Stimulated activated CD8-positive, alpha-beta memory T cell treated with anti-CD3 and anti-CD28 coated beads, Interleukin-15, amount 100 ng/mL, for 48 hours (primary cell): ENCODE measurements around the gene FTCDNL1.

Experiments used
- DNase-seq, 2 donors: peaks; one replicate each; pipeline ENCODE4 v3.0.0-alpha.2; 2020; ENCODE audit warnings: low read depth in 2 of 2

Gene FTCDNL1

DNA sequence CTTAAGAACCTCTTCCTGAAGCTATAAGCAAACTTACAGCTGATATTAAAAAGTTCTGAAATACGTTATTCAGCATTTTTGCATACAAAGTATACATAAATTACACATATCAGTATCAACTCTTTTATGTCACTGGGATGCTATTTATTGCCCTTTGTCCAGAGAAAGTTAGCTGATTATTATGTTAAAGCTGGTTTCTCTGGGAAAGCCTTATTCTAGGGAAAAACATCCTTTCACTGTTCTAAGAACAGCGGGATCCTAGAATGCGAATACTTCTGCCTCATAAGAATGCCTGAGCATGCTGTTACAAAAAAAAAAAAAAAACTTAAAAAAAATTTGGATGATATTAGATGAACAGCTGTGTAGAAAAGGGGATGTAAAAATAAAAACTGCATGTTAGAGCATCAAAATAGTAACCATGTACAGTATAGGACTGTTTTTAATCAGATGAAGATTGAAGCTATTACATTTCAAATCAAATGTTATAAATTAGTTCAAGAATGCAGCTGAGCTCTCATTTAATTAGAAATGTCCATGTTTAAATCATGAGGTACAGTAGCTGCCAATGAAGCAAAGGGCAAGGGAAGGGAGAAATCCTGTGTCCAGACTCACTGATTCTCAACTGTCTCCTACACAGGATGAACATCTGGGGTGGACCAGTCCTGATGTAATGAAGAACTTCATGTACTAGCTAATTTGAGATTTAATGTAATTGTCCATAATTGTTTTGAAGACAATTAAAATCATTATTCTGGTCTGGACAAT is 8.2 kb downstream of the FTCDNL1 start:
- no peak for DNase-seq

DNA sequence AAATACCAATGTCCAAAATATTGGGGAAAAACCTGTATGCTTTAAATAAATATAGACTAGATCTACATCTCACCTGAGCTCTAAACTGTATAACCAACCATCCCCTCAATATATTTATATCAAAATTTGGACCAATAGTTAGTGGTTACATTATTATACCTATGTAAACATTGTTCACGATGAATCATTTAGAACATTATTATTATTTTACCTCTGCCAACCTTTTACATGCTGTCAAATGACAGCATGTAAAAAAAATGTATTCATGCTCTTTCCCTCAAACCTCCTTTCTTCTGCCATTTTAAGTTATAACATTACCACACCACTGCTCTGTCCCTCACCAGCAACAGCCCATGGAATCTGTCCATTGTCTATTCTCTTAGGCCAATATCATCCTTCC is 9.6 kb downstream of the FTCDNL1 start:
- no peak for DNase-seq

DNA sequence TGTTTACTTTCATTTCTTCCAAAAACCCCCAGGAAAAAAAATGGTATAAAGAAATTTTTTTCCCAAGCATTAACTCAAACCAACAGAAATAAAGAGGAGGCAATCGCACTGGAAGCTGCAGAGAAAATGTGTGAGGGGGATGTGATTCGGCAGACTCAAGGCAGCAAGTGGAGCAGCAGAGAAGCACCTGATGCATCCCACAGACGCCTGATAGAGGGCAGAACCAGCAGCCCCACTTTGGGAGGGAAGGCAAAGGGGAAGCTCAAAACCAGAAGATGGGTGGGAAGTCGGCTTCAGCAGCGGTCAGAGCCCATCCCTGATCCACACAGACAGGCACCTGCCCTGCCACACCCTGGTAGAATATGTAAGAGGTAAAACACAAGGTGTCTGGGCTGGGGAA is 12.6 kb downstream of the FTCDNL1 start:
- no peak for DNase-seq

DNA sequence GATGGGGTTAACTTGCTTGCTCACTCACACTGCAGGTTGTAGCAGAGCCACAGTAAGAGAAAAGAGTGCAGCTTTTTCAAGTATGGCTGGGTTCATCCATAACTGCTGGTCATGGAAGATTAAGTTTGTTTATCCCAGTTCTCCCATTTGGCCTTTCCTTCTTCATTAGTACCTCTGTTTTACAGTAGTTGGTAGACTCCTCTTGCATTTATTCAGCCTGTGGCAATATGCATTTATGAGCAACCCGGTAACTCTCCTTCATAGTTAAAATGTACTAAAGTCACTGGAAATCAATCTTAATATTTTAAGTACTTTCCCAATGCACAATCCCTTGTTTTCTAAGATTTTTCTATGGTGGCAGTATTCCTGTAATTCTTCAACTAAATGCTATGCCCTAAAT is 14.0 kb downstream of the FTCDNL1 start:
- no peak for DNase-seq

DNA sequence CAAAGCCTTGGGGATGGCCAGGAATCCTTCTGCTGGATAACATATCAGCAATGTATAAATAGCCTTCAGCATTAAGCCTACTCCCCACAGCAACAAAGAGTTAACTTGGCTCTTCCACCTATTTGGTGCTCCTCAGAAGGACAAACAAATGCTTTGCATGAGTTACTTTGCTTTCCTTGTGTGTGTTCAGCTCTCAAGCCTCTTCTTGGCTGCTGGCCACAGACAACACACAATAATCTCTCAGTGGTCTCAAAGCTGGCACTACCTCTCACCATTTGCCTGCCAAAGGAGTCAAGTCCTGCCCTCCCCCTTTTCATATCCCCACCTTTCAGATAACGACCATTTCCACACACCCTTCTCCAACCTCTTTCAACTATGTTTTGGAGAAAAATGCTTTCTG is 17.5 kb downstream of the FTCDNL1 start:
- DNase-seq = no peak

DNA sequence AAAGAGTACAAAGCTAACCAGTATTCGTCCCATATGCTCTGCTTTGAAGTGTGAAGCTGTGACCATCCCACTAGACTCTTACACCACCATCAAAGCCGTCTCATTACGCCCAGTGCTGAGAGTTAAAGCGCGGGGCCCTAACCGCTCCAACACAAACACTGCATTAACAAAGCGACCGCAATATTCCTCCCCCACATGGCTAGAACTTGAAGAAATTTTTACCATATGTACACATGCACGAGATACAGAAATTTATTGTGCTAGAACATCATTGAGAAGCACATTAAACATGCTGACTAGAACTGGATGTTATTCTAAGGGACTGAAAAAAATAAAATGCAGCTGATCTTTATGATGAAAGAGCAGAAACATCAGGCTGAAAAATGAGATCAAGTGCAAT is 20.5 kb downstream of the FTCDNL1 start:
- no peak for DNase-seq

DNA sequence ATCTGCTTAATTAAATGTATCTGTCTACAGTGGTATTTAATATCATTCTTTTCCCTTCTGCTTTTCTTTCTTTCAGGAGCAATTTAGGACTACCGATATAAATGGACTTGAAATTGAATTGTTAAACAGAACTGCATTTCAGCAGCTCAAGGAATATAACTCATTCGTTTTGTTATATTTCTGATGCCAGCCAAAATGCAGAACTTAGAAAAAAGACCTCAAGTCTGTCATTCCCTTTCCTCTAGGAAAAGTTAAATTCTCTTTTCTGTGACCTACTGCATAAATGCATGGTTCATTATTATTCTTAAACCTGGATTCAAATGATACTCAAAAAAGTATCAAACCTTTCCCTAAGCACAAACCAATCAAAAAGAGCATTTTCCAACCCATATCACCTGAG is 21.4 kb downstream of the FTCDNL1 start:
- DNase-seq = no peak

DNA sequence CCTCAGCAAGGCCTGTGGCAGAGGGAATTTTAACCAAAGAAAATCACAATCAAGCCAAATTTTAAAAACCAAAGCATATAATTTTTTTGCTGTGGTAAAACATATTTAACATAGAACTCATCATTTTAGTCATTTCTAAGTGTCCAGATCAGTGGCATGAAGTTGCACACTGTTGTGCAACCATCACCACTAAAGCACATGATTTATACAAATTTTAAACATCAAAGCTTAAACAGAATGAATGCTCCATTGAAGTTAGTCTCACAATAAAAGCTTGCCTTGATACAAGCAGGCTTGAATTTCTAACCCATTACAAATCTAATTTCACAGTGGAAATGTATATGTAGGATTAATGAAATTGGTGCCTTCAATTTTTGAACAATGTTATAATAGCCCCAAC is 31.2 kb downstream of the FTCDNL1 start:
- DNase-seq = no peak

DNA sequence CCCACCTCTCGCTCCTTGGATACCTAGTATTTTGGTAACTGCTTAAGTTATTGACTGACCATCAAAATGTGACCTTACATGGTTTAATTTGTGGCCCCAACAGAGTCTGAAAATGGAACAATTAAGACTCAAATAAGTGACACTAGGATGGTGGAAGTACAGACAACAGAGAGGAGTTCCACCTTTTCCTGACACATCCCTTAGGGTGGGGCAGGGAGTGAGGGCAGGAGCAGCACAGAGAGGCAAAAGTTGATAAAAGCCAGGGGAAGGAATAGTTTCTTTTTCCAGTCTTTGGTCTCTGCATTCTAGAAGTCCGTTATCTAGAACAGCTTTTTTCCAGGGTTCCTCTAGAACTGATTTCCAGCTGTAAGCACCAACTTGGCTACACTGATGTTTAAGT is 32.2 kb downstream of the FTCDNL1 start:
- no peak for DNase-seq

DNA sequence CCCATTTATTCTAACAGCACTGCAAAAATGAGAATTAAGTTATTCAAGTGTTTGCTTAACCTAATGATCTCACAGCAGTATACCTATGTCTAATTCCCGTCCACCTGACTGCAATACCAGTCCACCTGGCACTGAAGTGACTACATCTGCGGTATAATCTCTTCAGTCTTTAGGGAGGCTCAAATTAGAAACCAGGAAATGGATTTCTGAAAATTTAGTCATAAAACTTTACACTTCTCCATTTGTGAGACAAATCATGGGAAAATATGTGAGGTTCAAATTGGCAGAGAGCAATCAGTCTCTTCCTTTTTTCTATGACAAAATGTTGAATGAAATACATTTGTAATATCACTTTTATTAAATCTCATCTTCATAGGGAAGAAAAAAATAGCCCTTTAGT is 33.0 kb downstream of the FTCDNL1 start:
- no peak for DNase-seq

DNA sequence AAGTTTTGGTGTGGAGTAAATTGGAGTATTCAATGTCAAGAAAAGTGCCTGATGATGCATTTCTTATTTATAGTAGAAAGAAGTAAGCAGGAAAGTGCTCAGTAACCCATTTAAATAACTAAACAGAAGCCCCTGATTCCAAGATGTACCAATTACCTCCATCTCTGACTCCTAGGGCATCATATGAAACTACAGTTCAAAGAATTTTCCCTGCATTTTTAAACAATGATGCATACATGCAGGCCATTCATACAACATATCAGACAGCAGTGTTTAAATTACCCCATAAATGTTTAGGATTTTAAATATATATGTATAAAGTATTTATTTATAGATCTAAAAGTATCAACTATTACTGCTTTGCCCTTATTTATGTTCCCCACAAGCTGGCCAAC is 36.2 kb downstream of the FTCDNL1 start:
- DNase-seq = no peak

DNA sequence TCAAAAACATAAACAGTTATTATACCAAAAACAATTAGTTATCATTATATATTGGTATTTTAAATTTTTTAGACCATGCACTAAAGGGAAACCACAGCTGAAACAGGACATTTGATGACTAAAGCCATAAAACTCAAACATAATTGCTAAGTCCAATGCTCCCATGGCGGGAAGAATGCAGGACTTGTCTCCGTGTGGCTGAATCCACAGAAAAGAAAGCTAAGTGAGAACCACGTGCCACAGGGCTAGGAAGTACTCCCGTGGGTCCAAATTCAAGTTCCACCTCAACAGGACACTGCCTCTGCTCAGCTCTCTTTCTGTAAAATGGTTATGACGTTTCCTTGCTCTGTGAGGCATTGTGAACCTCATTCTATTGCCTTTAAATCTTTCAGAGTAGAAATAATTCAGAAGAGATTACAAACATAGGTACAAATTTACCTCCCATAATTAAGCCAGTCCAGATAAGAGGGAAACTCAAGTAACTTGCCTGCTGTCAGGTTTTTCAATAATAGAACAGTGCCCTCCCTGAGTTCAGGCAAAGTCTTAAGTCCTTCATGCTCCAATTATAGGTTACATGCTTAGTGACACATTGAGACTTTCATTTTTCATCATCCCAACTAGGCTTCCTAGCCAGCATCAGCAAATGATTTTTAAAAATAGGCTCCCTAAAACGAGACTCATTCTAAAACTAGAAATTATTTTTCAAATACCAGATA is 36.7 kb downstream of the FTCDNL1 start:
- no peak for DNase-seq

DNA sequence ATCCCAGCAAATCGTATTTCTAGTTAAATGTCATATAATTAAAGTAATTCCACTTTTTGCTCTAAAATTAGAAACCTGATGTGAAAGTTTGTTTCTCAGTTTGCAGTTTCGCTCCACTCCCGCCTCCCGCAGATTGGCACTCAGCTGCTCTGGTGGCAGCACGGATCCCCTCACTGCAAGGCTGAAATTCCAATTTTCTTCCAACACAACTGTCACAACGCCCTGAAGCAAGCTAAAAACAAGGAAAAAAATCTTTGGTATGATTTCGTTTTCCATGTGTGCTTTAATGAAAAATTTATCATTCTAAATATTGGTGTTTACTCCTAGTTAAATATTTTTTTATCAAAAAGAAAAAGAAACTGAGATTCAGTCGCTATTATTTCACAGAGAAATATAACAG is 38.5 kb downstream of the FTCDNL1 start:
- DNase-seq = no peak

DNA sequence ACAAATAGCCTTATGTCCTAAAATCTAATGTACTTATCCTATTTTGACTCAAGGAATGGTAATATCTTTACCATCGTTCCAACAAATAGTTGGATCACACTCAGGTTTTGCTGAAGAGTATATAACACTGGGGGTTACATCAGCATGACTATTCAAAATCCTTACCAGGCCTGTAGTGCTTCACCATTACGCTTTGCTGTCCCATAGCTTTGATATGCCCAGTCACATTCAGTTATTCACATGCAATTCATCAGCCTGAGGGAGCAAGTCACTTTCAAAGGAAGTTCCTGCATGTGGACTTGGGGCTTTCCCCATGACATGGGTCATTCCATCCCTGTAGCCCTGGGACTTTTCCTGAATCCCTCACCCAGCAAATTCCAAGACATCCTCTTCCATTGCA is 39.6 kb downstream of the FTCDNL1 start:
- DNase-seq = no peak

DNA sequence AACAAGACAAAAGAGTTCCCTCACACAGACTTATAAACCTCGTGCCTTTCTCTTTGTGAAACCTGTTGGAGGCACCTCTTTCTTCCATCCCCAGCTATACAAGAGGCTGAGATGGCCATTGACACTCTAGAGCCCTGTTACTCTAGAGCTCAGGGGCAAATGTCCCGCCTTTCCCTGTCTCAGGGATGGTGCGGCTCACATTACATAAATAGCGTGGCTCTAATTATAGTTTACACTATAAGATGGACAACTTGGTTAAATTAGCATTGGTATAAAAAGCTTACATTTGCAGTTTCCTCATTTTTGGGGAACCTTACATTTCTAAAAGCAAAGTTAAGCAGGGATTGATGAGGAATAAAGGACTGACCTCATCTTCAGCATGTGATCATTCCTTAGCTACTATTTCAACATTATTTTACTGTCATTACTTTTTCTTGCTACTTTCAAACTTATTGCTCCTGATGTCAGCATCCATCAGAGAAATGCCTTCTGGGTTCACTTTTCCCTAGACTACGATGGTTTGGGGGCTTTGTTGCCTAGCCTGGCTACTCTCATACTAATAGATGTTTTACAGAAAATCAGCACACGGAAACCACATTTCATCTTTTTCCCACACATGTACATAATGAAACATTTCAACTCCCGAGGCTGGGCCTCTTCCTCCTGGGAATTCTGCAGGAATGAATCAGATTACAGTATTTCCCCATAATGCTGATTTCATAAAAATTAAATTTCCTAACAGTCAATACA is 40.4 kb downstream of the FTCDNL1 start:
- DNase-seq = no peak

DNA sequence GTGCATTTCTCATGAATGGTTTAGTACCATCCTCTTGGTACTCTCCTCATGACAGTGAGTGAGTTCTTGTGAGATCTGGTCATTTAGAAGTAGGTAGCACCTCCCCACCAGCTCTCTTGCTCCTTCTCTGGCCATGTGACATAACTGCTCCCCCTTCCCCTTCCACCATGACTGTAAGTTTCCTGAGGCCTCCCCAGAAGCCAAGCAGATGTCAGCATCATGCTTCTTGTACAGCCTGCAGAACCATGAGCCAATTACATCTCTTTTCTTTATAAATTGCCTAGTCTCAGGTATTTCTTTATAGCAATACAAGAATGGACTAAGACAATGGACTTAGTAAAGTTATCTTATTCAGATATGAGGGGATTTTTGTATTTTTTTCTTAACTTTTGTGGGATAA is 43.0 kb downstream of the FTCDNL1 start:
- DNase-seq = no peak

DNA sequence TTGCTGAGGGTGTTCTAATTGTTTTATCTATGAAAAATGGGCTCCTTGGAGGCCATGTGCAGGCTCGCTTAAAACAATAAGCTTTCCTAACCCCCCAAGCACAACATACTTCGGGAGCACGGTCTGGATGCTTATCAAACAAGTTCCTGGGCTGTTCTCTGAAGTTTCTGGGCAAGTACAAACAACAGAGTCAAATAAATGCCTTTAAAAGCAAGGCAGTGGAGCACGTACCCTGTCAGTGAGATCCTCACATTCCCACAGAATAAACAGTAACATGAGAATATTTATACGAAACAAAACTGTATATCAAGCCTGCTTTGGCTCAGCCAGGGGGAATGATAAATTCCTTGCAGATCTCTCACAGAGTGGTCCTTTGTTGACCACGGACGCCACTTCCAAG is 44.8 kb downstream of the FTCDNL1 start:
- no peak for DNase-seq

DNA sequence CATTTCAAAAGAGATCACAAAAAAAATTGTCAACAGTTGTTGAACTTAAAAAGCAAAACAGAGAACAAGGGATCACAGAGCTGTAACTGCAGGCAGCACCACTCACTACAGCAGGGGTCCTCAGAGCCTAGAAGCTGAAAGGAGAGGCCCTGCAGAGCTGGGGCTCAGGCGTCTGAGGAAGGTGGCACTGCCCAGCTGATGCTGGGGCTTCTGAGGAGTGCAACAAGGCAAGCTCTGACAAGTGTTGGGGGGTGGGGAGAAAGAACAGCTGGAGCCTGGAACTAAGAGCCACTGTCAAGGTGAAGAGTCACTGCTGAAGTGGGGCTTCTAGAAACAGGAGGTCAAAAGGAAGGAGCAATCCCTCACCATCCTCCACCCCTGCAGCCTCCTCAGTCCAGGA is 46.2 kb downstream of the FTCDNL1 start:
- no peak for DNase-seq

DNA sequence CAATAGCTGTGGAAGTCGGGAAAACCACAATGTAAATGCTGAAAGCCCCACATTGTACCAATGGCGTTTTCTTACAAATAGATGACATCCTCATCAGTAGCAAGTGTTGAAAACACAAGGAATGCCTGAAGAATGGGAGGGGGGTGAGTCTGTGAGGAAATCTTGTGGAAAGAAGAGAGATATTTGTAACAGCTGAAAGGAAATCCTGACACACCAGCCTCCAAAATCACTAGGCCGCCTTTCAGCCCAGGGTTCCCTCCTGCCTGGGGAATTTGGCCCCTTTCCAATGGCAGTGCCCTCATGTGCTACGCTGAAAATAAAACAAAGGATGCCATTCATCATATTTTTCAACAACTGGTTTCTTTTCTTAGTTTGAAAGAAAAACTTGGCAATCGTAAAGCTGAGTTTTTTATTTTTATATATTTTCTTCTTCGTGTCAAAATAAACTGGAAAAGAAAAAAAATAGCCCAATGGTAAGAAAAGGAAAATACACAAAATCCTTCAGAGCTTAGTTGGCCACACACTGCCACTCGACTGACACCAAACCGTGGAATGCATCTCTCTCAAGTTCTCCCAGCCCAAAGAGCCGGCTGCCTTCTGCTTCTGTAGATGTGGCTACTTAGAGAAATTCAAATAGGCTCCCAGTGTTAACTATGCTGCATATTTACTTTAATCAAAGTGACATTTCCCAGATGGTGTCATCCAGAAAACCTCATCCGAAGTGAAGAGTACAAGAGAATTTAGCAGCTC is 52.0 kb downstream of the FTCDNL1 start:
- no peak for DNase-seq

DNA sequence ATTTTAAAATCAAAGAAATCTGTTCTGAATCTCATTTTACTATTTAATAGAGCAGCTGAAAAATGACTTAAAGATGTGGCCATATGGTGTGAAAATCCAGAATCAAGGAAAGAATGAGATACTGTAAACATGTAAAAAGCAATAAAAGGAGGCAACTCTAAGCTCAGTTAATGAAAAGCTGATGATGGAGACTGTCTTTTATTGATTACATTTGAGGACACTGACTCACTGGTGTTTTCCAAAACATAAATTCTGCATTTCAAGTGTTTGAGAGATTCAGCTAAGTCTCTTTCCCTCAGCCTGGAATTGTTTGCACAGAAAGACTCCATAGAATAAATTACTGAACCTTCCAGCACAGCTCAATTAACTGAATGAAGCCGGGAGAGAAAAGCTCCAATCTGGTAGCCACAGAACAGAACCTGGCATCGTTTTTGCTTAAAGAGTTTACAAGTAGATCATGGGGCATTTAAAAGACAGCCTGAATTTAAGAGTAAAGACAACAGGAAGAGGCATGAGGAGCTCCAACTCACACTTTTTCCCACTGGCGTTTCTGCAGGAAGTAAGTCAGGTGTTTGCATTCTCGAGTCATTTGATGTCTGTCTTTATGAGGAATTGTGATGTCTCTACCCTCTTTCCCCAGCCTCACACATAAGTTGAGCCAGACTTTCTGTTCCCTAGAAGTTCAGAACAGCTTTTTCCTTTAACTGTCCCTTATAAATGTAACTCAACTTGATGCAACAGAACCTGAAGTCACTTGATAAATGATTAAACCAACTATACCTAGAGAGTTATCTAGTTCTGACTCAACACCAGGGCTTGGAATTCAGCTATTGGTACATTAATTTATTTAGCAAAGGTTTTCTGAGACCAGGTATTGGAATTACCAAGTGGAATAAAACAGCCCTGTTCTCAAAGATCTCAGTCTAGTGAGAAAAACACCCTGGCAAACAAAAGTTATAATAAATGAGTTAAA is 53.3 kb downstream of the FTCDNL1 start:
- DNase-seq = no peak

DNA sequence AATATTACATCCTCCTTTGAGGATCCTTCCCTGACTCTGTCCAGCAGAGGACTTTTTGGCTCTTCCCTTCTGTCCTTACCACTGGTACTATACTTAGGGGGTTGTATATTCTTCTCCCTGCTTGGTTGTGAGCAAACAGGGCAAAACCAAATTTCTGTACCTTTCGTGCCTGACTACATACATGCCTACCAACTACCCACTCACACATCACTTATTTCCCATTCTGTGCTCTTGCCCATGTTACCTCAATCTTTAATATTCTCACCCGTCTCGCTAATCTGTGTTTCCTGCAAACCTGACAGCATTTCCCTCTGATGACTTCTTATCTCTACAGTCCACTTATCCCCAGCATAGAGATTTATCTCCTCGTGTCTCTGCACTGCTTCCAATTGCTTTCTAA is 58.6 kb downstream of the FTCDNL1 start:
- no peak for DNase-seq
